HepG2 (cell line): ENCODE data around the gene TYW1. TPM values are rescaled to one million over a fixed set of nuclear protein-coding genes. Genes with fewer than 3 reads are reported as not detected.
"Not testable (repeated sequence)": the region's sequence is repeated elsewhere in the genome, so short reads cannot be mapped to it uniquely, and the experiment has no call there.

ENCODE experiments used
- ATAC-seq: fragments of 200-7000 bp; cut with Tn5 transposase; 3 replicates; pipeline ENCODE4 v1.9.1; 2020; ENCODE audit warnings: mild to moderate bottlenecking, moderate library complexity
- BruUV-seq: library from RNA; stranded (reverse); fragments of 400-500 nt; replicated peaks from 2 replicates; lab custom pipeline; 2021; lab: Mats Ljungman, UMichigan
- CTCF ChIA-PET: fragments of 300-600 bp; formaldehyde crosslinking; extraction: SDS; loops from one replicate; lab custom pipeline; 2021; ENCODE audit warnings: low total read pairs, inconsistent platforms, low intra/inter-chr PET ratio; lab: Yijun Ruan, JAX
- POLR2A ChIA-PET: fragments of 350-600 bp; sonication (Branson Sonifier 250); formaldehyde crosslinking; loops from one replicate; lab custom pipeline; 2020; ENCODE audit warnings: antibody characterized with exemption, inconsistent platforms; lab: Yijun Ruan, JAX
- DNase-seq: peaks from one replicate; pipeline ENCODE4 v3.0.0-alpha.2; 2015; ENCODE audit warnings: low spot score
- FAIRE-seq: peaks from 3 replicates; lab custom pipeline; 2011; peaks lifted over from hg19 to GRCh38; lab: Jason Lieb, UNC
- H2AFZ ChIP-seq: one replicate; pipeline ENCODE4 v1.6.1; 2011; ENCODE audit warnings: low read length, inconsistent platforms
- H3K27ac ChIP-seq: fragments of 300-600 bp; 3 replicates; pipeline ENCODE4 v1.8.0; 2011; ENCODE audit warnings: mixed run types, mild to moderate bottlenecking, mixed read lengths, low read length, inconsistent platforms; ENCODE audit not compliant: insufficient read depth; ENCODE audit errors: extremely low read length
- H3K27me3 ChIP-seq, 2 experiments: fragments of 200-600 bp in 1 of 2; 2 replicates in 1 of 2; 3 replicates in 1 of 2; pipeline versions ENCODE4 v1.6.0 to v1.8.0; 2011; ENCODE audit warnings: low read length in 2 of 2, mild to moderate bottlenecking in 2 of 2, moderate library complexity in 2 of 2, inconsistent platforms in 1 of 2; ENCODE audit not compliant: insufficient read depth in 2 of 2, control insufficient read depth in 1 of 2
- H3K36me3 ChIP-seq, 2 experiments: fragments of 200-600 bp in 1 of 2; replicated peaks in 1 of 2; 2 replicates in 1 of 2; 3 replicates in 1 of 2; pipeline versions ENCODE4 v1.5.1 to v1.8.0; 2011; ENCODE audit warnings: low read length in 2 of 2, inconsistent platforms in 1 of 2; ENCODE audit not compliant: insufficient read depth in 2 of 2, control insufficient read depth in 1 of 2
- H3K4me1 ChIP-seq: 2 replicates; pipeline ENCODE4 v1.5.1; 2012; ENCODE audit warnings: low read length, inconsistent platforms; ENCODE audit not compliant: insufficient read depth
- H3K4me2 ChIP-seq: 2 replicates; pipeline ENCODE4 v1.6.0; 2011; ENCODE audit warnings: low read depth, low read length, inconsistent platforms
- H3K4me3 ChIP-seq, 3 experiments: fragments of 200-600 bp in 1 of 3; sonication (generic), shearing (Covaris generic) in 1 of 3; replicated peaks in 1 of 3; 2 replicates each; pipeline ENCODE4 v1.5.1; 2011 to 2016; ENCODE audit warnings: low read length in 3 of 3, inconsistent platforms in 2 of 3, low read depth in 2 of 3, mild to moderate bottlenecking in 2 of 3, control low read depth in 1 of 3, mixed read lengths in 1 of 3; ENCODE audit not compliant: insufficient read depth in 1 of 3
- H3K79me2 ChIP-seq: one replicate; pipeline ENCODE4 v1.6.1; 2011; ENCODE audit warnings: low read length, inconsistent platforms; ENCODE audit not compliant: insufficient read depth
- H3K9ac ChIP-seq: 2 replicates; pipeline ENCODE4 v1.6.0; 2011; ENCODE audit warnings: mild to moderate bottlenecking, low read depth, low read length, inconsistent platforms; ENCODE audit not compliant: insufficient read depth
- H3K9me3 ChIP-seq: 2 replicates; pipeline ENCODE4 v1.5.1; 2012; ENCODE audit warnings: mild to moderate bottlenecking, low read length
- H4K20me1 ChIP-seq: 2 replicates; pipeline ENCODE4 v1.6.0; 2011; ENCODE audit warnings: inconsistent platforms, mild to moderate bottlenecking, low read length, moderate library complexity; ENCODE audit not compliant: insufficient read depth
- ZNF562 ChIP-seq: sonication (generic); formaldehyde crosslinking; IDR thresholded peaks from 2 replicates; pipeline ENCODE4 v1.8.0; 2022; ENCODE audit warnings: missing genetic modification reagents, borderline replicate concordance
- WGBS: methylation state at CpG from one replicate; pipeline ENCODE4 v1.1.6; 2017; ENCODE audit warnings: low lambda C conversion rate; 5-methylcytosine and 5-hydroxymethylcytosine counted together
- in situ Hi-C: cut with HindIII; loops from 2 replicates; pipeline ENCODE4 v1.10.0; 2017; ENCODE audit warnings: low pct_unique_long_range_greater_than_20kb; ENCODE audit not compliant: extremely low pct_ligation_motif_present
- intact Hi-C: fragments of 100-400 bp; cut with micrococcal nuclease; formaldehyde crosslinking; loops from one replicate; pipeline ENCODE4 v1.10.0; 2022; ENCODE audit not compliant: unreplicated experiment
- polyA plus RNA-seq, 8 experiments: library from polyadenylated mRNA; depleted of rRNA in 3 of 8; stranded (reverse) in 7 of 8; unstranded in 1 of 8; fragments of >200 nt; fragmentation: Illumina TruSeq in 4 of 8; extraction: Trizol in 4 of 8; gene quantifications; 2 replicates each; pipeline versions ENCODE4 v1.2.1 to v1.2.3, GENCODE V29; 2011 to 2016; ENCODE audit warnings: low read depth in 4 of 8, missing spikeins in 1 of 8, mixed read lengths in 1 of 8; ENCODE audit not compliant: insufficient read depth in 1 of 8
- total RNA-seq, 5 experiments: library from RNA; depleted of rRNA; stranded (reverse); fragments of >200 nt; fragmentation: Illumina TruSeq; extraction: Trizol; gene quantifications; 2 replicates each; pipeline ENCODE4 v1.2.3, GENCODE V29; 2016; ENCODE audit warnings: low read depth in 1 of 5
- TF ChIP-seq, protein P1 (sequence below): sonication (generic); formaldehyde crosslinking; IDR thresholded peaks from 2 replicates; pipeline ENCODE4 v1.4.0; 2020; ENCODE audit warnings: missing genetic modification reagents

Gene TYW1
- total and polyA plus RNA-seq, 2 of the 13 experiments (the other 11 are each of a cell fraction or from before 2014, with no cell fraction given), result 8.6 to 17.6 TPM

DNA sequence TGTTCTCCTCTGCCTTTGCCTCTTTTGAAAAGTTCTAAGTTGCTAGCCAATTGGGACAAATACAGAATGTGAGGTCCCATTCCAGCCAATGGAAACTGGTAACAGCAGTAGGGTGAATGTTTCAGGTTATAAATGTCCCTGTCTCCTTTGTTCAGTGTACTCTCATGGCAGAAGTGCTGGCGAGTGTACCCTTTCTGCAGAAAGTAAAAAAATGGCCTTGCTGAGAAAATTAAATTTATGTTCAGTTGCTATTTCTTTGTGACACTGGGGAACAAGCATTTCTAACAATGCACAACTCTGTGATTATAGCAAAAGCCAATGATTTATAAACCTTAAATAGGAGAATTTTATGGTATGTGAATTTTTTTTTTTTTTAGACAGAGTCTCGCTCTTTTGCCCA is 79.5 kb downstream of the TYW1 start:
- intact Hi-C loops, H4K20me1 ChIP-seq, H3K27ac ChIP-seq, CTCF ChIA-PET, H3K36me3 ChIP-seq, BruUV-seq, DNase-seq, ATAC-seq, FAIRE-seq, H3K4me2 ChIP-seq, POLR2A ChIA-PET, H3K4me1 ChIP-seq, H3K9ac ChIP-seq, in situ Hi-C loops, H2AFZ ChIP-seq, H3K27me3 ChIP-seq, H3K79me2 ChIP-seq, H3K4me3 ChIP-seq: not testable (repeated sequence)
- WGBS, result 96% methylated on average over 2 of the region's 2 CpGs
- H3K9me3 ChIP-seq, result peaks cover 11% of the 10 kb centered on the region
- TF ChIP-seq ZNF562 (CRISPR knock-in tag), result peak; percentile 91; the same call in 1 of the 2 replicates

DNA sequence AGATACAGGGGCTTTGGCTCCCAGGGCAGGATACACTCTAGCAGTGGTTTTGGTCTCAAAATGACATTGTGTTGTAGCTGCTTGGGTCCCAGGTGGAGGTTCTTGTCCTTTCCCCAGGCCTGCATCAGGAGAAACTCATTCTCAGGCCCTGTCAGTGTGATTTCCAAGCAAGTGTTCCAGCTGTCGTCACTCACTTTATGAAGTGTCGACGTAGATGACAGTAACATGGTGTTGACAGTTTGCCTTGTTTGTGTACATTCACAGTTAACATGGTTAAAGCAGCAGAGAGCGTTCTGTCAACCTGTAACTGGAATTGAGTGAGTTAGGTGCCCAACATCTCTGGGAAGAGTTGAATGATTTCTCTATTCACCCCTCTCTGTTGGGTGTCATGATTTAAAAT is 86.2 kb downstream of the TYW1 start:
- H3K79me2 ChIP-seq, intact Hi-C loops, BruUV-seq, in situ Hi-C loops, ATAC-seq, H3K9me3 ChIP-seq, CTCF ChIA-PET, H2AFZ ChIP-seq, FAIRE-seq, H3K27ac ChIP-seq, H3K36me3 ChIP-seq, POLR2A ChIA-PET, H3K9ac ChIP-seq, H3K27me3 ChIP-seq, H3K4me3 ChIP-seq, H3K4me2 ChIP-seq, DNase-seq, H4K20me1 ChIP-seq, H3K4me1 ChIP-seq: not testable (repeated sequence)
- 88% methylated on average over 4 of the region's 4 CpGs for WGBS

DNA sequence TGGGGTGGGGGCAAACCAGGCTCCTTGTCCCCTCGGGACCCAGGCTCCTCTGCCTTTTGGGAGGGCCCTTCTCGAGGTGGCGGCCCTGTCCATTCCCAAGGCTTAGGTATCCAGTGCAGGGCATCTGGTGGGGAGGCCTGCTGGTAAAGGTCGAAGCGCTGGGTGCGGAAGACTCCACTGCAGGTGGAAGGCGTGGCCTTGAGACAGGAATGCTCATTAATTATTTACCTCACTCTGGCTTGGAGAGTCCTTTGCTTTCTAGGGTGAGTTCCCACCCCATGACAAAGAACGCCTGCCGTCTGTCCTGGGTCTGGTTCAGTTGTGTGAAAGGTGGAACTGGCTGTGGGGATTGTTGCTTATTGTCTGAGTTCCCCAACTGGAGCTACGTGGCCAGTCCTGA is 92.6 kb downstream of the TYW1 start:
- BruUV-seq, H3K36me3 ChIP-seq, intact Hi-C loops, H3K9me3 ChIP-seq, in situ Hi-C loops, DNase-seq, H4K20me1 ChIP-seq, H3K4me2 ChIP-seq: not testable (repeated sequence)
- peak; percentile 77 for ATAC-seq
- FAIRE-seq, result peak; percentile 80
- TF ChIP-seq, protein P1, sequence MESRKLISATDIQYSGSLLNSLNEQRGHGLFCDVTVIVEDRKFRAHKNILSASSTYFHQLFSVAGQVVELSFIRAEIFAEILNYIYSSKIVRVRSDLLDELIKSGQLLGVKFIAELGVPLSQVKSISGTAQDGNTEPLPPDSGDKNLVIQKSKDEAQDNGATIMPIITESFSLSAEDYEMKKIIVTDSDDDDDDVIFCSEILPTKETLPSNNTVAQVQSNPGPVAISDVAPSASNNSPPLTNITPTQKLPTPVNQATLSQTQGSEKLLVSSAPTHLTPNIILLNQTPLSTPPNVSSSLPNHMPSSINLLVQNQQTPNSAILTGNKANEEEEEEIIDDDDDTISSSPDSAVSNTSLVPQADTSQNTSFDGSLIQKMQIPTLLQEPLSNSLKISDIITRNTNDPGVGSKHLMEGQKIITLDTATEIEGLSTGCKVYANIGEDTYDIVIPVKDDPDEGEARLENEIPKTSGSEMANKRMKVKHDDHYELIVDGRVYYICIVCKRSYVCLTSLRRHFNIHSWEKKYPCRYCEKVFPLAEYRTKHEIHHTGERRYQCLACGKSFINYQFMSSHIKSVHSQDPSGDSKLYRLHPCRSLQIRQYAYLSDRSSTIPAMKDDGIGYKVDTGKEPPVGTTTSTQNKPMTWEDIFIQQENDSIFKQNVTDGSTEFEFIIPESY (CRISPR knock-in tag), result 0 out of 2 replicates have a peak, but pooled peaks have one; percentile 38
- TF ChIP-seq, all 625 proteins: peak for 1; not testable (repeated sequence) for 624
- H2AFZ ChIP-seq, H3K9ac ChIP-seq, POLR2A ChIA-PET, CTCF ChIA-PET, H3K27me3 ChIP-seq, H3K4me3 ChIP-seq, H3K4me1 ChIP-seq, H3K27ac ChIP-seq, H3K79me2 ChIP-seq: not testable (repeated sequence)
- WGBS, result 80% methylated on average over 7 of the region's 10 CpGs

DNA sequence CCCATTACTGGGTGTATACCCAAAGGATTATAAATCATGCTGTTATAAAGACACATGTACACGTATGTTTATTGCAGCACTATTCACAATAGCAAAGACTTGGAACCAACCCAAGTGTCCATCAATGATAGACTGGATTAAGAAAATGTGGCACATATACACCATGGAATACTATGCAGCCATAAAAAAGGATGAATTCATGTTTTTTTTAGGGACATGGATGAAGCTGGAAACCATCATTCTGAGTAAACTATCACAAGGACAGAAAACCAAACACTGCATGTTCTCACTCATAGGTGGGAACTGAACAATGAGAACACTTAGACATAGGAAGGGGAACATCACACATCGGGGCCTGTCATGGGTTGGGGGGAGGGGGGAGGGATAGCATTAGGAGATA is 94.4 kb downstream of the TYW1 start:
- H3K4me3 ChIP-seq, CTCF ChIA-PET, H3K27ac ChIP-seq, H3K4me2 ChIP-seq, BruUV-seq, ATAC-seq, FAIRE-seq, POLR2A ChIA-PET, in situ Hi-C loops, H3K27me3 ChIP-seq, H3K4me1 ChIP-seq, DNase-seq, H3K36me3 ChIP-seq, intact Hi-C loops, H4K20me1 ChIP-seq, H3K9ac ChIP-seq, H2AFZ ChIP-seq, H3K79me2 ChIP-seq, H3K9me3 ChIP-seq: not testable (repeated sequence)
- 100% methylated on average over 1 of the region's 2 CpGs for WGBS
